GM12891 (cell line): ENCODE results near the gene PUDP.

ENCODE experiments used
- PAX5 ChIP-seq: IDR thresholded peaks from 2 replicates; pipeline ENCODE4 v1.6.1; 2011; ENCODE audit warnings: low read length, moderate library complexity, mild to moderate bottlenecking; ENCODE audit not compliant: insufficient read depth, severe bottlenecking
- POLR2A ChIP-seq: IDR thresholded peaks from 2 replicates; pipeline ENCODE4 v1.6.1; 2011; ENCODE audit warnings: low read depth, low read length, control low read depth
- POLR2AphosphoS5 ChIP-seq: IDR thresholded peaks from 2 replicates; pipeline ENCODE4 v1.6.1; 2011; ENCODE audit warnings: low read depth, low read length, control low read depth
- TAF1 ChIP-seq: IDR thresholded peaks from 2 replicates; pipeline ENCODE4 v1.6.1; 2011; ENCODE audit warnings: low read depth, low read length, control low read depth

DNA sequence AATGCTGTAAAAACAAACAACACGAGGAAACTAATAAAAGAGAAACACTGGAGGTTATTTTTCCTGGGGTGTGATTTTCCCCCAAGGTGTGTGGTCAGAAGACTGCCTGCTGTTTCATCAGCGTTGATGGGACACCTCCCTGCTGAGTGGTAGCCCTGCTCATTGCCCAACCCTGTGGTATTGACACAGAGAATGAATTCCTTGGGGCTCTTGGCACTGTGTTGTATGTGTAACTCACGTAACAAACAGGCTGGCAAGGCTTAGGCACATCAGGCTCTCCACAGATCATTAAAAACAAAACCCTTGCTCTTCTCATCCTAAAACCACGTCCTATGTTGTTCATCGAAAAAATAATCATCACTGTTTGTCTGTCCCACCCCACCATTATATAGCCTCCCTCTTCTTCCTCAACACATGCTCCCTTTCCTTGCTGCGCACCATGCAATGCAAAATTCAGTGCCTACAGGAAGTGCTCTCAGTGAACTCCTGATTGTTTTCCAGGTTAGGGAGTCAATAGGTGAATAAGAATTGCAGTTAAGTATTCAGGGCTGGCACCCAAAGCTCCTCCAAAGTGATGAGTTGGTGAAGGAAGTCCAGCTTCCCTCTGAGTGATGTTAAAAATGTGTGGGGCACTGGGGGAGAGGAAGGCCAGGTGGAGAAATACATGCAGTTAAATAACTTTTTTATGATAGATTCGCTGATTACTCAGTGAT lies 11.4 kb upstream of the PUDP start:
- no peak for TF ChIP-seq POLR2A
- TF ChIP-seq TAF1 = no peak
- TF ChIP-seq PAX5 = no peak
- no peak for TF ChIP-seq POLR2AphosphoS5
